Suprapubic skin (tissue), 4 donors: ENCODE measurements around the gene PIH1D2. TPM values are rescaled to one million over a fixed set of nuclear protein-coding genes. Genes with fewer than 3 reads are reported as not detected.
"Not testable (repeated sequence)": the region's sequence is repeated elsewhere in the genome, so short reads cannot be mapped to it uniquely, and the experiment has no call there.

ENCODE experiments used
- DNase-seq, 2 donors: peaks; one replicate each; pipeline ENCODE4 v3.0.0-alpha.2; 2019; ENCODE audit warnings: low spot score in 2 of 2
- H3K27ac ChIP-seq: fragments of 200-600 bp; sonication (generic); one replicate; pipeline ENCODE4 v1.5.1; 2019
- H3K27me3 ChIP-seq: fragments of 200-600 bp; sonication (generic); one replicate; pipeline ENCODE4 v1.5.1; 2019
- H3K36me3 ChIP-seq: fragments of 200-600 bp; sonication (generic); one replicate; pipeline ENCODE4 v1.5.1; 2019
- H3K4me1 ChIP-seq: fragments of 200-600 bp; sonication (generic); one replicate; pipeline ENCODE4 v1.5.1; 2019
- H3K4me3 ChIP-seq: fragments of 200-600 bp; sonication (generic); one replicate; pipeline ENCODE4 v1.5.1; 2019; ENCODE audit warnings: mild to moderate bottlenecking
- H3K9me3 ChIP-seq: fragments of 200-600 bp; sonication (generic); one replicate; pipeline ENCODE4 v1.5.1; 2019
- CTCF ChIP-seq, 2 donors: fragments of 200-600 bp in 1 of 2; fragments of 450-650 bp in 1 of 2; sonication (generic) in 1 of 2; IDR thresholded peaks; one replicate each; pipeline ENCODE4 v1.5.1; 2016 to 2019; ENCODE audit warnings: antibody characterized with exemption in 2 of 2, mild to moderate bottlenecking in 1 of 2, moderate library complexity in 1 of 2
- EP300 ChIP-seq: sonication (generic); formaldehyde crosslinking; IDR thresholded peaks from one replicate; pipeline ENCODE4 v1.6.1; 2017; ENCODE audit warnings: antibody characterized with exemption
- POLR2A ChIP-seq, 2 donors: fragments of 450-650 bp; IDR thresholded peaks; one replicate each; pipeline ENCODE4 v1.6.1; 2017; ENCODE audit warnings: antibody characterized with exemption in 2 of 2, mild to moderate bottlenecking in 2 of 2, moderate library complexity in 2 of 2
- POLR2AphosphoS5 ChIP-seq, 3 donors: sonication (generic); formaldehyde crosslinking; IDR thresholded peaks; one replicate each; pipeline ENCODE4 v1.6.1; 2017; ENCODE audit warnings: antibody characterized with exemption in 3 of 3
- WGBS: methylation state at CpG from one replicate; pipeline ENCODE4 v1.1.5; 2018; 5-methylcytosine and 5-hydroxymethylcytosine counted together
- total RNA-seq, 4 donors: library from RNA; depleted of rRNA; stranded (reverse); fragments of >200 nt; gene quantifications; one replicate each; pipeline ENCODE4 v1.1.0, GENCODE V29; 2016

Gene PIH1D2
- total RNA-seq, 4 donors from 2014 or later = 1.1 to 2.6 (median 2.3) TPM

- 94% methylated on average over 2 of the region's 2 CpGs for WGBS
- Histone ChIP-seq H3K4me1 (peaks cover under 1% of the 10 kb centered on the region), H3K27ac (no peak overlapping the region), H3K27me3 (no peaks in the 10 kb centered on the region), H3K36me3 (peaks cover 35% of the 10 kb centered on the region), H3K4me3 (no peak overlapping the region), H3K9me3 (no peaks in the 10 kb centered on the region)
- TF ChIP-seq EP300 (no peak), CTCF (IDR thresholded peaks at IDR 0.05) (no peak), POLR2AphosphoS5 (IDR thresholded peaks at IDR 0.05) (no peak), POLR2A (IDR thresholded peaks at IDR 0.05) (no peak)
- DNase-seq = no peak
Observed at GRCh38 chr11:112029460-112029859, 44.4 kb downstream of the PIH1D2 start.

GRCh38 chr11:112026784-112027410, 46.9 kb downstream of the PIH1D2 start:
- not testable (repeated sequence) for H3K4me1 ChIP-seq, H3K9me3 ChIP-seq, H3K27ac ChIP-seq, H3K27me3 ChIP-seq, DNase-seq, H3K4me3 ChIP-seq
- 94% methylated on average over 21 of the region's 49 CpGs for WGBS
- peaks cover 22% of the 10 kb centered on the region for H3K36me3 ChIP-seq

GRCh38 chr11:112025707-112026106, 48.1 kb downstream of the PIH1D2 start:
- Histone ChIP-seq H3K4me3 (peak overlapping the region; percentile 69), H3K4me1 (peaks cover 7% of the 10 kb centered on the region), H3K36me3 (peaks cover 21% of the 10 kb centered on the region), H3K27ac (peak overlapping the region; percentile 84), H3K9me3 (no peaks in the 10 kb centered on the region), H3K27me3 (no peaks in the 10 kb centered on the region)
- WGBS = 0% methylated on average over 4 of the region's 8 CpGs
- DNase-seq = no peak
- TF ChIP-seq POLR2A (IDR thresholded peaks at IDR 0.05) (no peak), EP300 (no peak), CTCF (IDR thresholded peaks at IDR 0.05) (no peak), POLR2AphosphoS5 (IDR thresholded peaks at IDR 0.05) (no peak)

GRCh38 chr11:112024773-112025678, 48.8 kb downstream of the PIH1D2 start, which contains the start of gene DLAT:
DLAT (plus strand) TSS chr11:112025408; CDS start chr11:112025473, 65 bp downstream.
- peaks cover 17% of the 10 kb centered on the region for H3K36me3 ChIP-seq
- no peaks in the 10 kb centered on the region for H3K9me3 ChIP-seq
- peak within 1 kb of the TSS; percentile 69 for H3K4me3 ChIP-seq
- peak within 1 kb of the TSS; percentile 84 for H3K27ac ChIP-seq
- peak; percentile 89 to 91 for DNase-seq
- TF ChIP-seq POLR2AphosphoS5 (IDR thresholded peaks at IDR 0.05) = peak in 1 of 3 donors; percentile 74
- TF ChIP-seq EP300 = no peak
- peaks cover 7% of the 10 kb centered on the region for H3K4me1 ChIP-seq
- under 1% methylated on average over 67 of the region's 71 CpGs for WGBS
- no peaks in the 10 kb centered on the region for H3K27me3 ChIP-seq

- Histone ChIP-seq H3K36me3 (peaks cover 16% of the 10 kb centered on the region), H3K4me1 (peaks cover 7% of the 10 kb centered on the region), H3K27ac (peak overlapping the region; percentile 84), H3K9me3 (no peaks in the 10 kb centered on the region), H3K27me3 (no peaks in the 10 kb centered on the region), H3K4me3 (peak overlapping the region; percentile 69)
- DNase-seq = no peak
- TF ChIP-seq CTCF (IDR thresholded peaks at IDR 0.05) = no peak
- TF ChIP-seq POLR2A (IDR thresholded peaks at IDR 0.05) = no peak
- TF ChIP-seq POLR2AphosphoS5 (IDR thresholded peaks at IDR 0.05) = no peak
- TF ChIP-seq EP300 = no peak
- WGBS = 19% methylated on average over 10 of the region's 10 CpGs
Observed at GRCh38 chr11:112024178-112024772, 49.5 kb downstream of the PIH1D2 start.

- 91% methylated on average over 3 of the region's 3 CpGs for WGBS
- Histone ChIP-seq H3K4me1 (peaks cover 7% of the 10 kb centered on the region), H3K9me3 (no peaks in the 10 kb centered on the region), H3K27me3 (no peaks in the 10 kb centered on the region), H3K27ac (no peak overlapping the region), H3K36me3 (peaks cover 18% of the 10 kb centered on the region), H3K4me3 (no peak overlapping the region)
- no peak for TF ChIP-seq POLR2AphosphoS5 (IDR thresholded peaks at IDR 0.05)
- no peak for TF ChIP-seq POLR2A (IDR thresholded peaks at IDR 0.05)
- no peak for TF ChIP-seq EP300
- TF ChIP-seq CTCF (IDR thresholded peaks at IDR 0.05) = no peak
- no peak for DNase-seq
Observed at GRCh38 chr11:112023104-112023503, 50.7 kb downstream of the PIH1D2 start.
